Activated CD4-positive, alpha-beta T cell treated with anti-CD3 and anti-CD28 coated beads, Interleukin-2, amount 50 U/mL, for 4 hours (primary cell): Measurements from ENCODE around the gene SRSF6.
"Not testable (repeated sequence)": the region's sequence is repeated elsewhere in the genome, so short reads cannot be mapped to it uniquely, and the experiment has no call there.

Experiments
- DNase-seq, 2 experiments: peaks; one replicate each; pipeline ENCODE4 v3.0.0-alpha.2; 2020

Gene SRSF6

GRCh38 chr20:43490038-43490437, 32.3 kb downstream of the SRSF6 start:
- DNase-seq: no peak

- no peak for DNase-seq
These were observed 34.4 kb downstream of the SRSF6 start for GRCh38 chr20:43492101-43492500.

- no peak for DNase-seq
These were observed 37.7 kb downstream of the SRSF6 start for GRCh38 chr20:43495388-43495787.

GRCh38 chr20:43502021-43502420, 44.3 kb downstream of the SRSF6 start:
- DNase-seq: not testable (repeated sequence)

- DNase-seq: no peak
These were observed 48.5 kb downstream of the SRSF6 start for GRCh38 chr20:43506238-43506637.

- DNase-seq: no peak
These were observed 49.7 kb downstream of the SRSF6 start, which contains the start of gene L3MBTL1 for GRCh38 chr20:43507150-43508080. L3MBTL1 (plus strand) TSS chr20:43507697; CDS start chr20:43513504, 5,807 bp downstream.

- no peak for DNase-seq
These were observed 50.4 kb downstream of the SRSF6 start for GRCh38 chr20:43508106-43508505.

- no peak for DNase-seq
These were observed 50.9 kb downstream of the SRSF6 start for GRCh38 chr20:43508604-43509040.

GRCh38 chr20:43511879-43512278, 54.2 kb downstream of the SRSF6 start:
- no peak for DNase-seq

GRCh38 chr20:43513372-43513930, 55.8 kb downstream of the SRSF6 start:
- no peak for DNase-seq
